HEK293 (cell line): ENCODE data around the gene MED25.
A peak's percentile ranks its signal among the peaks of the same experiment; 100 is the strongest.

Experiments
- GLI4 ChIP-seq: fragments of 450-650 bp; formaldehyde crosslinking; IDR thresholded peaks from 2 replicates; pipeline ENCODE4 v1.5.1; 2016; ENCODE audit warnings: missing biosample characterization, missing genetic modification characterization
- KLF16 ChIP-seq: fragments of 450-650 bp; formaldehyde crosslinking; IDR thresholded peaks from 2 replicates; pipeline ENCODE4 v1.5.1; 2017; ENCODE audit warnings: missing biosample characterization, missing genetic modification characterization
- KLF8 ChIP-seq: fragments of 450-650 bp; formaldehyde crosslinking; IDR thresholded peaks from 2 replicates; pipeline ENCODE4 v1.5.1; 2016; ENCODE audit warnings: missing biosample characterization, missing genetic modification characterization
- KLF9 ChIP-seq: fragments of 450-650 bp; formaldehyde crosslinking; IDR thresholded peaks from 2 replicates; pipeline ENCODE4 v1.5.1; 2016; ENCODE audit warnings: missing biosample characterization, missing genetic modification characterization, low read depth
- PRDM1 ChIP-seq: fragments of 450-650 bp; formaldehyde crosslinking; IDR thresholded peaks from 2 replicates; pipeline ENCODE4; 2016; ENCODE audit warnings: missing biosample characterization, missing genetic modification characterization
- REPIN1 ChIP-seq: fragments of 450-650 bp; formaldehyde crosslinking; IDR thresholded peaks from 2 replicates; pipeline ENCODE4 v1.5.1; 2017; ENCODE audit warnings: missing biosample characterization, missing genetic modification characterization, low read depth
- SP7 ChIP-seq: fragments of 450-650 bp; formaldehyde crosslinking; IDR thresholded peaks from 2 replicates; pipeline ENCODE4 v1.5.1; 2016; ENCODE audit warnings: missing biosample characterization, missing genetic modification characterization
- ZNF184 ChIP-seq: fragments of 450-650 bp; IDR thresholded peaks from 2 replicates; pipeline ENCODE4 v1.5.1; 2018; ENCODE audit warnings: missing biosample characterization, mild to moderate bottlenecking, missing genetic modification characterization
- ZNF239 ChIP-seq: fragments of 450-650 bp; formaldehyde crosslinking; IDR thresholded peaks from 2 replicates; pipeline ENCODE4 v1.5.1; 2016; ENCODE audit warnings: missing biosample characterization, missing genetic modification characterization
- ZNF394 ChIP-seq: fragments of 450-650 bp; formaldehyde crosslinking; IDR thresholded peaks from 2 replicates; pipeline ENCODE4 v1.5.1; 2016; ENCODE audit warnings: missing biosample characterization, missing genetic modification characterization, mild to moderate bottlenecking, moderate library complexity, borderline replicate concordance
- ZNF521 ChIP-seq: fragments of 450-650 bp; formaldehyde crosslinking; IDR thresholded peaks from 2 replicates; pipeline ENCODE4 v1.5.1; 2017; ENCODE audit warnings: missing biosample characterization, mild to moderate bottlenecking, missing genetic modification characterization
- ZNF529 ChIP-seq: fragments of 450-650 bp; formaldehyde crosslinking; IDR thresholded peaks from 2 replicates; pipeline ENCODE4 v1.5.1; 2017; ENCODE audit warnings: missing genetic modification characterization, missing biosample characterization; ENCODE audit not compliant: insufficient replicate concordance
- ZNF560 ChIP-seq: fragments of 450-650 bp; formaldehyde crosslinking; IDR thresholded peaks from 2 replicates; pipeline ENCODE4 v1.5.1; 2017; ENCODE audit warnings: missing biosample characterization, missing genetic modification characterization, borderline replicate concordance
- ZNF610 ChIP-seq: fragments of 450-650 bp; formaldehyde crosslinking; IDR thresholded peaks from 2 replicates; pipeline ENCODE4 v1.5.1; 2016; ENCODE audit warnings: missing biosample characterization, missing genetic modification characterization, borderline replicate concordance
- ZNF658 ChIP-seq: fragments of 450-650 bp; formaldehyde crosslinking; IDR thresholded peaks from 2 replicates; pipeline ENCODE4; 2016; ENCODE audit warnings: missing biosample characterization, missing genetic modification characterization
- ZNF660 ChIP-seq: fragments of 450-650 bp; IDR thresholded peaks from 2 replicates; pipeline ENCODE4 v1.5.1; 2018; ENCODE audit warnings: missing biosample characterization, mild to moderate bottlenecking, missing genetic modification characterization
- TF ChIP-seq, protein P1 (sequence below): fragments of 450-650 bp; formaldehyde crosslinking; IDR thresholded peaks from 2 replicates; pipeline ENCODE4 v1.5.1; 2016; ENCODE audit warnings: missing biosample characterization, missing genetic modification characterization
- TF ChIP-seq, protein P2 (sequence below): fragments of 450-650 bp; formaldehyde crosslinking; IDR thresholded peaks from 2 replicates; pipeline ENCODE4 v1.5.1; 2016; ENCODE audit warnings: missing biosample characterization, missing genetic modification characterization
- TF ChIP-seq, protein P3 (sequence below): fragments of 450-650 bp; formaldehyde crosslinking; IDR thresholded peaks from 2 replicates; pipeline ENCODE4 v1.5.1; 2016; ENCODE audit warnings: missing biosample characterization, missing genetic modification characterization
- TF ChIP-seq, protein P4 (sequence below): fragments of 450-650 bp; formaldehyde crosslinking; IDR thresholded peaks from 2 replicates; pipeline ENCODE4 v1.5.1; 2016; ENCODE audit warnings: missing biosample characterization, missing genetic modification characterization
- TF ChIP-seq, protein P5 (sequence below): fragments of 450-650 bp; formaldehyde crosslinking; conservative IDR thresholded peaks from 2 replicates; pipeline ENCODE4 v1.5.1; 2016; ENCODE audit warnings: low read depth, missing biosample characterization, missing genetic modification characterization
- TF ChIP-seq, protein P6 (sequence below): fragments of 450-650 bp; formaldehyde crosslinking; IDR thresholded peaks from 2 replicates; pipeline ENCODE4 v1.5.1; 2016; ENCODE audit warnings: missing biosample characterization, missing genetic modification characterization

The MED25 gene

DNA sequence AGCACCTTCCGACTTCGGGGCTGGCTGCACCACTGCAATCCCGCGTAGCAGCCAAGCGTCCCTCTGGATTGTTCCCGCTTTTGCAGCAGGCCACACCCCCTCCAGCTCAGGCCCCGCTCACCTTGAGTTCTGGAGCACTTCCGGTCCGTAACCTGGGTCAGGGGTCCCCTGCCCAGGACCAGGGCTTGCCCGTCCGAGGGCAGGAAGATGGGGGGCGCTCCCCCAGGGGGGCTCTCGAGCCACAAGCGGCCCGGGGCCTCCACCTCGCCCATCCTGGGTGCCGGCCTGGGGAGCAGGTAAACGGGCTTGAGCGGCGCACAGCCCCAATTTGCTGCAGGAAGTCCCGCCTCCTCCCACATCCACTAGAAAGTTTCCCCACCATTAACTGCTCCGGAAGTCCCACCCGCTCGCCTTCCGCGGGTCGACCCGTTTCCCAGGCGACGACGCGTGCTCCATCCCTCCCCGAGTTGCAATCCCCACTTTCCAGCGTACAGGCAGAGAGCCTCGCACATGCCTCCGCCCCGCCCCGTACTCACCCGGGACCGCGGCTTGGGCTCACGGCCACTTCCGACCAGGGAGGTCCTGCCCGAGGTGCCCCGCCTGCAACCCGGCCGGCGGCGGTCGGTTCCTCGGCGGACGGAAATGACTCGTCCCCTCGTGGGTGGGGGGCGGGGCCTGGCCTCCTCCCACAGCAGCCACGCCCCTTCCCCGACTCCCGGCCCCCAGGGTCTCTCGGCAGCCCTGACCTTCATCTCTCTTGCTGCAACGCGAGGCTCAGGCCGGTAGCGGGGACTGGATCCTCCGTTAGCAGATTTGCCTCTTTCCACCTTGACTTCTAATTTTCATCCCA, 49.1 kb downstream of the MED25 start, which contains the start of gene PNKP (continued):
- TF ChIP-seq REPIN1 (tag by site-specific recombination): no peak
- TF ChIP-seq KLF9 (tag by site-specific recombination): peak; percentile 100
- TF ChIP-seq, protein P1, sequence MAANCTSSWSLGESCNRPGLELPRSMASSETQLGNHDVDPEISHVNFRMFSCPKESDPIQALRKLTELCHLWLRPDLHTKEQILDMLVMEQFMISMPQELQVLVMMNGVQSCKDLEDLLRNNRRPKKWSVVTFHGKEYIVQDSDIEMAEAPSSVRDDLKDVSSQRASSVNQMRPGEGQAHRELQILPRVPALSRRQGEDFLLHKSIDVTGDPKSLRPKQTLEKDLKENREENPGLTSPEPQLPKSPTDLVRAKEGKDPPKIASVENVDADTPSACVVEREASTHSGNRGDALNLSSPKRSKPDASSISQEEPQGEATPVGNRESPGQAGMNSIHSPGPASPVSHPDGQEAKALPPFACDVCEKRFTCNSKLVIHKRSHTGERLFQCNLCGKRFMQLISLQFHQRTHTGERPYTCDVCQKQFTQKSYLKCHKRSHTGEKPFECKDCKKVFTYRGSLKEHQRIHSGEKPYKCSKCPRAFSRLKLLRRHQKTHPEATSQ: no peak
- TF ChIP-seq ZNF660 (tag by site-specific recombination): no peak; the same call in 1 of the 2 replicates
- TF ChIP-seq SP7 (tag by site-specific recombination): peak; percentile 88
- TF ChIP-seq, protein P2, sequence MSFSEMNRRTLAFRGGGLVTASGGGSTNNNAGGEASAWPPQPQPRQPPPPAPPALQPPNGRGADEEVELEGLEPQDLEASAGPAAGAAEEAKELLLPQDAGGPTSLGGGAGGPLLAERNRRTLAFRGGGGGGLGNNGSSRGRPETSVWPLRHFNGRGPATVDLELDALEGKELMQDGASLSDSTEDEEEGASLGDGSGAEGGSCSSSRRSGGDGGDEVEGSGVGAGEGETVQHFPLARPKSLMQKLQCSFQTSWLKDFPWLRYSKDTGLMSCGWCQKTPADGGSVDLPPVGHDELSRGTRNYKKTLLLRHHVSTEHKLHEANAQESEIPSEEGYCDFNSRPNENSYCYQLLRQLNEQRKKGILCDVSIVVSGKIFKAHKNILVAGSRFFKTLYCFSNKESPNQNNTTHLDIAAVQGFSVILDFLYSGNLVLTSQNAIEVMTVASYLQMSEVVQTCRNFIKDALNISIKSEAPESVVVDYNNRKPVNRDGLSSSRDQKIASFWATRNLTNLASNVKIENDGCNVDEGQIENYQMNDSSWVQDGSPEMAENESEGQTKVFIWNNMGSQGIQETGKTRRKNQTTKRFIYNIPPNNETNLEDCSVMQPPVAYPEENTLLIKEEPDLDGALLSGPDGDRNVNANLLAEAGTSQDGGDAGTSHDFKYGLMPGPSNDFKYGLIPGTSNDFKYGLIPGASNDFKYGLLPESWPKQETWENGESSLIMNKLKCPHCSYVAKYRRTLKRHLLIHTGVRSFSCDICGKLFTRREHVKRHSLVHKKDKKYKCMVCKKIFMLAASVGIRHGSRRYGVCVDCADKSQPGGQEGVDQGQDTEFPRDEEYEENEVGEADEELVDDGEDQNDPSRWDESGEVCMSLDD (tag by site-specific recombination): peak; percentile 17; the same call in 1 of the 2 replicates
- peak; percentile 98 for TF ChIP-seq KLF16
- no peak for TF ChIP-seq ZNF239 (tag by site-specific recombination)
- no peak for TF ChIP-seq ZNF529 (tag by site-specific recombination)
- TF ChIP-seq, protein P3, sequence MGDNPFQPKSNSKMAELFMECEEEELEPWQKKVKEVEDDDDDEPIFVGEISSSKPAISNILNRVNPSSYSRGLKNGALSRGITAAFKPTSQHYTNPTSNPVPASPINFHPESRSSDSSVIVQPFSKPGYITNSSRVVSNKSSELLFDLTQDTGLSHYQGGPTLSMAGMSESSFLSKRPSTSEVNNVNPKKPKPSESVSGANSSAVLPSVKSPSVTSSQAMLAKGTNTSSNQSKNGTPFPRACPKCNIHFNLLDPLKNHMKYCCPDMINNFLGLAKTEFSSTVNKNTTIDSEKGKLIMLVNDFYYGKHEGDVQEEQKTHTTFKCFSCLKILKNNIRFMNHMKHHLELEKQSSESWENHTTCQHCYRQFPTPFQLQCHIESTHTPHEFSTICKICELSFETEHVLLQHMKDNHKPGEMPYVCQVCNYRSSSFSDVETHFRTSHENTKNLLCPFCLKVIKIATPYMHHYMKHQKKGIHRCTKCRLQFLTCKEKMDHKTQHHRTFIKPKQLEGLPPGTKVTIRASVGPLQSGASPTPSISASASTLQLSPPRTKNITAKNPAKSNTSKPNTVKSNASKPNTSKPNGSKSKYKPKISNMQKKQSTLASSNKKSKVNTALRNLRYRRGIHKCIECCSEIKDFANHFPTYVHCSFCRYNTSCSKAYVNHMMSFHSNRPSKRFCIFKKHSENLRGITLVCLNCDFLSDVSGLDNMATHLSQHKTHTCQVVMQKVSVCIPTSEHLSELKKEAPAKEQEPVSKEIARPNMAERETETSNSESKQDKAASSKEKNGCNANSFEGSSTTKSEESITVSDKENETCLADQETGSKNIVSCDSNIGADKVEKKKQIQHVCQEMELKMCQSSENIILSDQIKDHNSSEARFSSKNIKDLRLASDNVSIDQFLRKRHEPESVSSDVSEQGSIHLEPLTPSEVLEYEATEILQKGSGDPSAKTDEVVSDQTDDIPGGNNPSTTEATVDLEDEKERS (tag by site-specific recombination): no peak
- peak; percentile 94 for TF ChIP-seq KLF8 (tag by site-specific recombination)
- TF ChIP-seq, protein P4, sequence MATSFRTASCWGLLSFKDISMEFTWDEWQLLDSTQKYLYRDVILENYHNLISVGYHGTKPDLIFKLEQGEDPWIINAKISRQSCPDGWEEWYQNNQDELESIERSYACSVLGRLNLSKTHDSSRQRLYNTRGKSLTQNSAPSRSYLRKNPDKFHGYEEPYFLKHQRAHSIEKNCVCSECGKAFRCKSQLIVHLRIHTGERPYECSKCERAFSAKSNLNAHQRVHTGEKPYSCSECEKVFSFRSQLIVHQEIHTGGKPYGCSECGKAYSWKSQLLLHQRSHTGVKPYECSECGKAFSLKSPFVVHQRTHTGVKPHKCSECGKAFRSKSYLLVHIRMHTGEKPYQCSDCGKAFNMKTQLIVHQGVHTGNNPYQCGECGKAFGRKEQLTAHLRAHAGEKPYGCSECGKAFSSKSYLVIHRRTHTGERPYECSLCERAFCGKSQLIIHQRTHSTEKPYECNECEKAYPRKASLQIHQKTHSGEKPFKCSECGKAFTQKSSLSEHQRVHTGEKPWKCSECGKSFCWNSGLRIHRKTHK (tag by site-specific recombination): no peak
- no peak for TF ChIP-seq ZNF560 (tag by site-specific recombination)
- no peak for TF ChIP-seq ZNF658
- TF ChIP-seq ZNF394: peak; percentile 12; the same call in 1 of the 2 replicates
- TF ChIP-seq ZNF610 (tag by site-specific recombination): peak; percentile 60
- TF ChIP-seq PRDM1 (tag by site-specific recombination): no peak
- TF ChIP-seq, protein P5, sequence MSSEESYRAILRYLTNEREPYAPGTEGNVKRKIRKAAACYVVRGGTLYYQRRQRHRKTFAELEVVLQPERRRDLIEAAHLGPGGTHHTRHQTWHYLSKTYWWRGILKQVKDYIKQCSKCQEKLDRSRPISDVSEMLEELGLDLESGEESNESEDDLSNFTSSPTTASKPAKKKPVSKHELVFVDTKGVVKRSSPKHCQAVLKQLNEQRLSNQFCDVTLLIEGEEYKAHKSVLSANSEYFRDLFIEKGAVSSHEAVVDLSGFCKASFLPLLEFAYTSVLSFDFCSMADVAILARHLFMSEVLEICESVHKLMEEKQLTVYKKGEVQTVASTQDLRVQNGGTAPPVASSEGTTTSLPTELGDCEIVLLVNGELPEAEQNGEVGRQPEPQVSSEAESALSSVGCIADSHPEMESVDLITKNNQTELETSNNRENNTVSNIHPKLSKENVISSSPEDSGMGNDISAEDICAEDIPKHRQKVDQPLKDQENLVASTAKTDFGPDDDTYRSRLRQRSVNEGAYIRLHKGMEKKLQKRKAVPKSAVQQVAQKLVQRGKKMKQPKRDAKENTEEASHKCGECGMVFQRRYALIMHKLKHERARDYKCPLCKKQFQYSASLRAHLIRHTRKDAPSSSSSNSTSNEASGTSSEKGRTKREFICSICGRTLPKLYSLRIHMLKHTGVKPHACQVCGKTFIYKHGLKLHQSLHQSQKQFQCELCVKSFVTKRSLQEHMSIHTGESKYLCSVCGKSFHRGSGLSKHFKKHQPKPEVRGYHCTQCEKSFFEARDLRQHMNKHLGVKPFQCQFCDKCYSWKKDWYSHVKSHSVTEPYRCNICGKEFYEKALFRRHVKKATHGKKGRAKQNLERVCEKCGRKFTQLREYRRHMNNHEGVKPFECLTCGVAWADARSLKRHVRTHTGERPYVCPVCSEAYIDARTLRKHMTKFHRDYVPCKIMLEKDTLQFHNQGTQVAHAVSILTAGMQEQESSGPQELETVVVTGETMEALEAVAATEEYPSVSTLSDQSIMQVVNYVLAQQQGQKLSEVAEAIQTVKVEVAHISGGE (tag by site-specific recombination): peak; percentile 98
- TF ChIP-seq, protein P6, sequence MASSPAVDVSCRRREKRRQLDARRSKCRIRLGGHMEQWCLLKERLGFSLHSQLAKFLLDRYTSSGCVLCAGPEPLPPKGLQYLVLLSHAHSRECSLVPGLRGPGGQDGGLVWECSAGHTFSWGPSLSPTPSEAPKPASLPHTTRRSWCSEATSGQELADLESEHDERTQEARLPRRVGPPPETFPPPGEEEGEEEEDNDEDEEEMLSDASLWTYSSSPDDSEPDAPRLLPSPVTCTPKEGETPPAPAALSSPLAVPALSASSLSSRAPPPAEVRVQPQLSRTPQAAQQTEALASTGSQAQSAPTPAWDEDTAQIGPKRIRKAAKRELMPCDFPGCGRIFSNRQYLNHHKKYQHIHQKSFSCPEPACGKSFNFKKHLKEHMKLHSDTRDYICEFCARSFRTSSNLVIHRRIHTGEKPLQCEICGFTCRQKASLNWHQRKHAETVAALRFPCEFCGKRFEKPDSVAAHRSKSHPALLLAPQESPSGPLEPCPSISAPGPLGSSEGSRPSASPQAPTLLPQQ: peak; percentile 59
- no peak for TF ChIP-seq GLI4
- TF ChIP-seq ZNF184: no peak
- no peak for TF ChIP-seq ZNF521 (tag by site-specific recombination)
